Neural cell (in vitro differentiated cells): ENCODE results near the gene C21orf91. TPM values are rescaled to one million over a fixed set of nuclear protein-coding genes. Genes with fewer than 3 reads are reported as not detected.

ENCODE experiments used
- H2AFZ ChIP-seq: fragments of 200-600, 300-800 bp; sonication (generic), shearing (Covaris generic); 2 replicates; pipeline ENCODE4 v1.6.0; 2014; ENCODE audit warnings: low read depth, mild to moderate bottlenecking, antibody characterized with exemption, low read length, moderate library complexity
- H3F3A ChIP-seq: fragments of 200-600 bp; shearing (Covaris generic); 2 replicates; pipeline ENCODE4 v1.6.1; 2016; ENCODE audit warnings: mild to moderate bottlenecking, moderate library complexity, mixed read lengths, antibody characterized with exemption, low read length; ENCODE audit not compliant: insufficient read depth, poor library complexity, severe bottlenecking
- H3K27ac ChIP-seq: fragments of 200-600, 300-800 bp; sonication (generic), shearing (Covaris generic); 2 replicates; pipeline ENCODE4 v1.5.1; 2014; ENCODE audit warnings: mild to moderate bottlenecking, low read length, moderate library complexity
- H3K27me3 ChIP-seq: fragments of 300-800, 200-600 bp; sonication (generic), shearing (Covaris generic); 2 replicates; pipeline ENCODE4 v1.6.0; 2014; ENCODE audit warnings: mild to moderate bottlenecking, low read depth, low read length, moderate library complexity; ENCODE audit not compliant: insufficient read depth
- H3K36me3 ChIP-seq: fragments of 300-800, 200-600 bp; sonication (generic), shearing (Covaris generic); 2 replicates; pipeline ENCODE4 v1.5.1; 2014; ENCODE audit warnings: mild to moderate bottlenecking, antibody characterized with exemption, low read length, moderate library complexity; ENCODE audit not compliant: insufficient read depth
- H3K4me2 ChIP-seq: fragments of 300-800, 200-600 bp; sonication (generic), shearing (Covaris generic); 2 replicates; pipeline ENCODE4 v1.6.0; 2014; ENCODE audit warnings: mild to moderate bottlenecking, low read length
- H3K4me3 ChIP-seq: fragments of 300-800, 200-600 bp; sonication (generic), shearing (Covaris generic); 2 replicates; pipeline ENCODE4 v1.5.1; 2014; ENCODE audit warnings: mild to moderate bottlenecking, low read length, moderate library complexity
- H3K79me2 ChIP-seq: fragments of 200-600 bp; shearing (Covaris generic); replicated peaks from 2 replicates; pipeline ENCODE4 v1.6.0; 2014; ENCODE audit warnings: mild to moderate bottlenecking, low read length, moderate library complexity; ENCODE audit not compliant: insufficient read depth
- H3K9ac ChIP-seq: fragments of 300-800, 200-600 bp; sonication (generic), shearing (Covaris generic); 2 replicates; pipeline ENCODE4 v1.6.1; 2016; ENCODE audit warnings: mild to moderate bottlenecking, low read length, mixed read lengths
- H3K9me2 ChIP-seq: fragments of 200-600 bp; shearing (Covaris generic); 2 replicates; pipeline ENCODE4 v1.6.1; 2016; ENCODE audit warnings: mild to moderate bottlenecking, low read length, mixed read lengths; ENCODE audit not compliant: insufficient read depth
- H3K9me3 ChIP-seq: fragments of 200-600, 300-800 bp; sonication (generic), shearing (Covaris generic); 2 replicates; pipeline ENCODE4 v1.6.1; 2016; ENCODE audit warnings: mild to moderate bottlenecking, mixed run types, low read length, moderate library complexity, mixed read lengths
- H4K20me1 ChIP-seq: fragments of 200-600 bp; shearing (Covaris generic); 2 replicates; pipeline ENCODE4 v1.6.1; 2016; ENCODE audit warnings: mild to moderate bottlenecking, mixed run types; ENCODE audit not compliant: insufficient read depth
- CTCF ChIP-seq: fragments of 450-650 bp; IDR thresholded peaks from 2 replicates; pipeline ENCODE4 v1.5.1; 2014; ENCODE audit warnings: antibody characterized with exemption, mild to moderate bottlenecking, moderate library complexity; ENCODE audit not compliant: poor library complexity, severe bottlenecking
- EP300 ChIP-seq: fragments of 450-650 bp; conservative IDR thresholded peaks from 2 replicates; pipeline ENCODE4 v1.6.1; 2014; ENCODE audit warnings: antibody characterized with exemption, mild to moderate bottlenecking, moderate library complexity; ENCODE audit not compliant: poor library complexity, severe bottlenecking
- EZH2 ChIP-seq: fragments of 200-600, 300-800 bp; shearing (Covaris generic), sonication (generic); IDR thresholded peaks from 2 replicates; pipeline ENCODE4 v1.6.1; 2014; ENCODE audit warnings: antibody characterized with exemption, low read length, borderline replicate concordance, mild to moderate bottlenecking; ENCODE audit not compliant: insufficient read depth, poor library complexity, severe bottlenecking
- MXI1 ChIP-seq: fragments of 450-650 bp; conservative IDR thresholded peaks from 2 replicates; pipeline ENCODE4 v1.6.1; 2014; ENCODE audit warnings: antibody characterized with exemption, mild to moderate bottlenecking; ENCODE audit not compliant: poor library complexity, severe bottlenecking
- POLR2AphosphoS5 ChIP-seq: IDR thresholded peaks from 2 replicates; pipeline ENCODE4 v1.6.1; 2012
- RAD21 ChIP-seq: fragments of 450-650 bp; conservative IDR thresholded peaks from 2 replicates; pipeline ENCODE4 v1.6.1; 2014; ENCODE audit warnings: antibody characterized with exemption, mild to moderate bottlenecking, moderate library complexity
- REST ChIP-seq: IDR thresholded peaks from 2 replicates; pipeline ENCODE4 v1.6.1; 2012; ENCODE audit warnings: borderline replicate concordance
- SMC3 ChIP-seq: fragments of 450-650 bp; conservative IDR thresholded peaks from 2 replicates; pipeline ENCODE4 v1.6.1; 2014; ENCODE audit warnings: antibody characterized with exemption, mild to moderate bottlenecking, moderate library complexity; ENCODE audit not compliant: poor library complexity
- TAF1 ChIP-seq: IDR thresholded peaks from 2 replicates; pipeline ENCODE4 v1.6.1; 2012; ENCODE audit warnings: low read depth
- polyA minus RNA-seq: library from RNA; depleted of rRNA, polyadenylated mRNA; stranded (reverse); fragments of >200 nt; gene quantifications from 2 replicates; pipeline ENCODE4 v1.2.3, GENCODE V29; 2014
- polyA plus RNA-seq: library from polyadenylated mRNA; depleted of rRNA; stranded (reverse); fragments of >200 nt; gene quantifications from 2 replicates; pipeline ENCODE4 v1.2.3, GENCODE V29; 2014

Gene C21orf91
- 16.9 and 19.6 TPM in 2 replicates for polyA plus RNA-seq
- polyA minus RNA-seq: 48.7 and 54.2 TPM in 2 replicates

GRCh38 chr21:17819114-17819876 lies at the start of gene C21orf91:
Gene C21orf91 (minus strand): TSS chr21:17819356. CDS start chr21:17818318, 1,038 bp downstream.
- Histone ChIP-seq H3K9me2 (no peaks in the 10 kb centered on the region), H2AFZ (peak within 1 kb of the TSS; percentile 71), H3F3A (no peaks in the 10 kb centered on the region), H4K20me1 (no peaks in the 10 kb centered on the region), H3K9ac (peak within 1 kb of the TSS; percentile 77), H3K27ac (peak within 1 kb of the TSS; percentile 73), H3K36me3 (no peaks in the 10 kb centered on the region), H3K79me2 (peaks cover 41% of the 10 kb centered on the region), H3K4me3 (peak within 1 kb of the TSS; percentile 89), H3K9me3 (no peaks in the 10 kb centered on the region), H3K4me2 (peak within 1 kb of the TSS; percentile 68), H3K27me3 (no peaks in the 10 kb centered on the region)
- peak; percentile 40 for TF ChIP-seq CTCF
- peak; percentile 79 for TF ChIP-seq REST
- peak; percentile 13 for TF ChIP-seq SMC3
- TF ChIP-seq POLR2AphosphoS5: peak; percentile 70
- peak; percentile 60 for TF ChIP-seq EP300
- TF ChIP-seq TAF1: no peak

GRCh38 chr21:17866590-17866989 lies 47.4 kb upstream of the C21orf91 start:
- Histone ChIP-seq H3K9me2 (no peaks in the 10 kb centered on the region), H3K9ac (no peak overlapping the region), H3K27me3 (no peaks in the 10 kb centered on the region), H3K4me3 (no peak overlapping the region), H3K4me2 (no peak overlapping the region), H4K20me1 (no peaks in the 10 kb centered on the region), H2AFZ (no peak overlapping the region), H3K27ac (no peak overlapping the region), H3K79me2 (no peaks in the 10 kb centered on the region), H3K9me3 (no peaks in the 10 kb centered on the region), H3K36me3 (no peaks in the 10 kb centered on the region), H3F3A (no peaks in the 10 kb centered on the region)
- TF ChIP-seq POLR2AphosphoS5 (no peak), SMC3 (no peak), EP300 (no peak), EZH2 (no peak), TAF1 (no peak), CTCF (no peak), RAD21 (no peak), MXI1 (no peak)
